Esophagus squamous epithelium (tissue), 5 donors: Measurements from ENCODE around the gene WWOX. TPM values are rescaled to one million over a fixed set of nuclear protein-coding genes. Genes with fewer than 3 reads are reported as not detected.
A peak's percentile ranks its signal among the peaks of the same experiment; 100 is the strongest.

ENCODE experiments used
- DNase-seq: peaks from one replicate; lab custom pipeline; 2025; lab: John Stamatoyannopoulos, UW
- H3K27ac ChIP-seq, 4 donors: fragments of 200-600 bp; sonication (generic); one replicate each; pipeline ENCODE4 v1.5.1; 2016 to 2019; ENCODE audit warnings: mild to moderate bottlenecking in 1 of 4
- H3K27me3 ChIP-seq, 4 donors: fragments of 200-600 bp; sonication (generic); 1 replicate in 3 of 4; 2 replicates in 1 of 4; pipeline versions ENCODE4 v1.5.1 to v1.6.0; 2017 to 2021; ENCODE audit warnings: antibody characterized with exemption in 1 of 4
- H3K36me3 ChIP-seq, 3 donors: fragments of 200-600 bp; sonication (generic); one replicate each; pipeline ENCODE4 v1.5.1; 2016 to 2019
- H3K4me1 ChIP-seq, 3 donors: fragments of 200-600 bp; sonication (generic); one replicate each; pipeline ENCODE4 v1.5.1; 2017 to 2019
- H3K4me3 ChIP-seq, 4 donors: fragments of 200-600 bp; sonication (generic); 1 replicate in 3 of 4; 2 replicates in 1 of 4; pipeline ENCODE4 v1.5.1; 2016 to 2019; ENCODE audit warnings: mild to moderate bottlenecking in 2 of 4, moderate library complexity in 1 of 4
- H3K9me3 ChIP-seq, 3 donors: fragments of 200-600 bp; sonication (generic); one replicate each; pipeline ENCODE4 v1.5.1; 2016 to 2019
- POLR2A ChIP-seq, 4 donors: fragments of 450-650 bp; IDR thresholded peaks; one replicate each; pipeline ENCODE4 v1.6.1; 2017; ENCODE audit warnings: antibody characterized with exemption in 4 of 4, mild to moderate bottlenecking in 4 of 4, moderate library complexity in 3 of 4
- WGBS, 2 donors: methylation state at CpG; one replicate each; pipeline ENCODE4 v1.1.5; 2018; 5-methylcytosine and 5-hydroxymethylcytosine counted together
- intact Hi-C: fragments of 100-400 bp; cut with DNase I; formaldehyde crosslinking; loops from one replicate; pipeline ENCODE4 v1.15.0; 2022
- total RNA-seq, 4 donors: library from RNA; depleted of rRNA; stranded (reverse); fragments of >200 nt; gene quantifications; one replicate each; pipeline ENCODE4 v1.1.0, GENCODE V29; 2016
- TF ChIP-seq, protein P1 (sequence below), 6 experiments: fragments of 450-650 bp in 4 of 6; fragments of 200-600 bp in 2 of 6; sonication (generic) in 2 of 6; IDR thresholded peaks; one replicate each; pipeline ENCODE4 v1.5.1; 2016 to 2019; ENCODE audit warnings: antibody characterized with exemption in 6 of 6, mild to moderate bottlenecking in 4 of 6, moderate library complexity in 4 of 6
- donor health status: DM: yes; HTN: yes; CAD: no.

Gene WWOX
- total RNA-seq, 4 donors from 2014 or later: 20.9 to 31.1 (median 27.5) TPM

- no peak for TF ChIP-seq POLR2A (IDR thresholded peaks at IDR 0.05)
- TF ChIP-seq, protein P1, sequence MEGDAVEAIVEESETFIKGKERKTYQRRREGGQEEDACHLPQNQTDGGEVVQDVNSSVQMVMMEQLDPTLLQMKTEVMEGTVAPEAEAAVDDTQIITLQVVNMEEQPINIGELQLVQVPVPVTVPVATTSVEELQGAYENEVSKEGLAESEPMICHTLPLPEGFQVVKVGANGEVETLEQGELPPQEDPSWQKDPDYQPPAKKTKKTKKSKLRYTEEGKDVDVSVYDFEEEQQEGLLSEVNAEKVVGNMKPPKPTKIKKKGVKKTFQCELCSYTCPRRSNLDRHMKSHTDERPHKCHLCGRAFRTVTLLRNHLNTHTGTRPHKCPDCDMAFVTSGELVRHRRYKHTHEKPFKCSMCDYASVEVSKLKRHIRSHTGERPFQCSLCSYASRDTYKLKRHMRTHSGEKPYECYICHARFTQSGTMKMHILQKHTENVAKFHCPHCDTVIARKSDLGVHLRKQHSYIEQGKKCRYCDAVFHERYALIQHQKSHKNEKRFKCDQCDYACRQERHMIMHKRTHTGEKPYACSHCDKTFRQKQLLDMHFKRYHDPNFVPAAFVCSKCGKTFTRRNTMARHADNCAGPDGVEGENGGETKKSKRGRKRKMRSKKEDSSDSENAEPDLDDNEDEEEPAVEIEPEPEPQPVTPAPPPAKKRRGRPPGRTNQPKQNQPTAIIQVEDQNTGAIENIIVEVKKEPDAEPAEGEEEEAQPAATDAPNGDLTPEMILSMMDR (IDR thresholded peaks at IDR 0.05): no peak
- Histone ChIP-seq H3K27me3 (no peaks in the 10 kb centered on the region), H3K4me3 (peak overlapping the region in 1 of 4 donors; percentile 51), H3K9me3 (no peaks in the 10 kb centered on the region), H3K4me1 (peaks cover 0 to 27% (median 11%) of the 10 kb centered on the region in 3 donors), H3K36me3 (no peaks in the 10 kb centered on the region), H3K27ac (peak overlapping the region; percentile 35 to 83 (median 64))
- intact Hi-C loops: no loop called here
- no peak for DNase-seq
- 40 to 74% methylated on average over 5 to 6 of the region's 6 CpGs for WGBS, 2 donors
Measured at GRCh38 chr16:78505036-78505435, 405.6 kb downstream of the WWOX start.

DNA sequence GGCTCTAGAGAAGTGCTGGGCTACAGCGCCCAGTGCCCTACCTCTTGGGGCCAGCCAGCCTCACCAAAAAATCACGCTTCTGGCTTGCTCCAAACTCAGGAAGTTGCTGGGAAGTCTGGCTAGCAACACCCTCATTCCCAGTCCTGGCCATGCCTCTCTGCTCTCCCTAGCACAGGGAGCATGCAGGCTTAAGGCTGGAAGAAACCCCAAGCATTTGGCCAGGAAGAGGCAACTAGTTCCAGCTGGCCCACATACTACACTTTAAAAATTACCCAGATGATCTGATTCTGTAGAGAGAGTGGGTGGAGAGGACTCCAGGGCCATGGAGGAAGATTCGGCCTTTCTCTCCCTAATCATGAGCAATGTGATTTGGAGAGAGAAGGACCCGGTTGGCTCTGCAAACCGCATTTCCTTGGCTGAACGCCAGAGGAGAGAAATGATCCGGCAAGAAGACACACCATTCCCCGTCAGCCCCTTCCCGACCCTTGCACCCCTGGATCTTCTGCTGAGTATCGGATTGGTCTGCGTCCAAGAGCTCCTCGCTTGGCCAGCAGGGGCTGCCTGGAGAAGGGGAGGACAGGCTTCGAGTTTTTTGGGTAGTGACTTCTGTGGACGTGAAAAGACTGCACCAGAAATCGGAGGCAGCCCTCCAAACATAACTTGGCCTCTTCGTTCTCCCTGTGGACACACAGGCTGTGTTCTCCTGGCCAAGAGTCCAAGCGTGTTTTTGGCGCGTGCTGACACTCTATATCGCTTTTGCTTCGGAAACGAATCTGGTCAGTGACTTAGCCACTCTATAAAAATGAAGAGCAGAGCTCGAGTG, 406.3 kb downstream of the WWOX start:
- H3K27me3 ChIP-seq: no peaks in the 10 kb centered on the region
- H3K4me1 ChIP-seq: peaks cover 0 to 27% (median 11%) of the 10 kb centered on the region in 3 donors
- DNase-seq: no peak
- no peak for TF ChIP-seq POLR2A (IDR thresholded peaks at IDR 0.05)
- TF ChIP-seq, protein P1 (IDR thresholded peaks at IDR 0.05): peak in 2 of 6 experiments; percentile 18 to 21
- H3K4me3 ChIP-seq: peak overlapping the region in 3 of 4 donors; percentile 2 to 51 (median 8)
- H3K36me3 ChIP-seq: no peaks in the 10 kb centered on the region
- intact Hi-C loops: no loop called here
- no peaks in the 10 kb centered on the region for H3K9me3 ChIP-seq
- 57 to 64% methylated on average over 20 to 21 of the region's 23 CpGs for WGBS, 2 donors
- H3K27ac ChIP-seq: peak overlapping the region; percentile 35 to 83 (median 64)

DNA sequence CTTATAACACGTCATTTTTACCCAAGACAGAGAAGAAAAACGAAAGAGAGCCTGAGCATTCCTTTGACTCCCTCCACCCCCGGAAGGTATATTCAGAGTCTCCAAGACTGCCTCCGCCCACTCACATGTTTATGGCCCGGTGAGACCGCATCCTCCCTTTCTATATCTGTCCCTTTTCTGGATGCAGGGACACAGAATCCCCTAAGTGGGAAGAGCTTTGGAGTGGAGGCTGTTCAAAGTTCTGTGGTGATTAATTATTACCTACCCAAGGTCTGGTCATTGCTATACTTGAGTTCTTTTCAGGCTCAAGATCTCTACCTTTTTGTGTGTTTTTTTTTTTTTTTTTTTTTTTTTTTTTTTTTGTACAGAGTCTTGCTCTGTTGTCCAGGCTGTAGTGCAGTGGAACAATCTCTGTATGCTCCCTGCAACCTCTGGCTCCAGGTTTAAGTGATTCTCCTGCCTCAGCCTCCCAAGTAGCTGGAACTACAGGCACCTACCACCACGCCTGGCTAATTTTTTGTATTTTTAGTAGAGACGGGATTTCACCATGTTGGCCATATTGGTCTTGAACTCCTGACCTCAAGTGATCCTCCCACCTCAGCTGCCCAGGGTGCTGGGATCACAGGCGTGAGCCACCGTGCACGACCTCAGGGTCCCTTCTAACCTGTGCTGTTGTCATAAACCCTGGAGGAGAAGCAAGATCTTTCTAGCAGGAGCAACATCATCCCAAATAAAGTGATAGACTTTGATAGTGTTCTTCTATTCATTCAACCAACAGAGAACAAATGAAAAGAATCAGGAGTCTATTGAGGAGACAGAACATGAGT, 407.1 kb downstream of the WWOX start:
- 79 to 83% methylated on average over 11 of the region's 11 CpGs for WGBS, 2 donors
- Histone ChIP-seq H3K36me3 (no peaks in the 10 kb centered on the region), H3K9me3 (no peaks in the 10 kb centered on the region), H3K27ac (peak overlapping the region in 3 of 4 donors; percentile 54 to 83 (median 74)), H3K4me3 (peak overlapping the region in 3 of 4 donors; percentile 2 to 51 (median 8)), H3K4me1 (peaks cover 0 to 27% (median 11%) of the 10 kb centered on the region in 3 donors), H3K27me3 (no peaks in the 10 kb centered on the region)
- no peak for DNase-seq
- intact Hi-C loops: no loop called here
- TF ChIP-seq, protein P1 (IDR thresholded peaks at IDR 0.05): no peak

DNA sequence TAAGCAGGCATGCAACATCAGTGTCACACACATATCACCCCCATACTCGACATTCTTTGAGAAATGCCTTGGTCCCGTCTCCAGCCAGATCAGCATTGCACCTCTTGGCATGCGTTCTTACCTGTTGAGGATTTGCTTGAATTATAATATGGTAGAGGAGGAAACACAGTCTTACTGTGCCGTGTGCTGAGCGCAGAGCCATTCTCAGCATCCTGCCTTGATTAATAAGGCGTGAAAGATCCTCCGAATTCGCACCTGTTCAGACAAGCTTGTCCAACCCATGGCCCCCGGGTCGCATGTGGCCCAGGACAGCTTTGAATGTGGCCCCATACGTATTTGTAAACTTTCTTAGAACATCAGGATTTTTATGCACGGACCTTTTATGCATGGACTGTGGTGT, 408.1 kb downstream of the WWOX start:
- no peaks in the 10 kb centered on the region for H3K9me3 ChIP-seq
- intact Hi-C loops: no loop called here
- no peaks in the 10 kb centered on the region for H3K36me3 ChIP-seq
- peaks cover 0 to 27% (median 11%) of the 10 kb centered on the region in 3 donors for H3K4me1 ChIP-seq
- no peak overlapping the region for H3K4me3 ChIP-seq
- no peaks in the 10 kb centered on the region for H3K27me3 ChIP-seq
- TF ChIP-seq, protein P1 (IDR thresholded peaks at IDR 0.05): no peak
- TF ChIP-seq POLR2A (IDR thresholded peaks at IDR 0.05): no peak
- no peak overlapping the region for H3K27ac ChIP-seq
- 88 to 91% methylated on average over 10 to 12 of the region's 12 CpGs for WGBS, 2 donors
- DNase-seq: no peak
